ENCODE data around the gene MUC5AC.

DNA sequence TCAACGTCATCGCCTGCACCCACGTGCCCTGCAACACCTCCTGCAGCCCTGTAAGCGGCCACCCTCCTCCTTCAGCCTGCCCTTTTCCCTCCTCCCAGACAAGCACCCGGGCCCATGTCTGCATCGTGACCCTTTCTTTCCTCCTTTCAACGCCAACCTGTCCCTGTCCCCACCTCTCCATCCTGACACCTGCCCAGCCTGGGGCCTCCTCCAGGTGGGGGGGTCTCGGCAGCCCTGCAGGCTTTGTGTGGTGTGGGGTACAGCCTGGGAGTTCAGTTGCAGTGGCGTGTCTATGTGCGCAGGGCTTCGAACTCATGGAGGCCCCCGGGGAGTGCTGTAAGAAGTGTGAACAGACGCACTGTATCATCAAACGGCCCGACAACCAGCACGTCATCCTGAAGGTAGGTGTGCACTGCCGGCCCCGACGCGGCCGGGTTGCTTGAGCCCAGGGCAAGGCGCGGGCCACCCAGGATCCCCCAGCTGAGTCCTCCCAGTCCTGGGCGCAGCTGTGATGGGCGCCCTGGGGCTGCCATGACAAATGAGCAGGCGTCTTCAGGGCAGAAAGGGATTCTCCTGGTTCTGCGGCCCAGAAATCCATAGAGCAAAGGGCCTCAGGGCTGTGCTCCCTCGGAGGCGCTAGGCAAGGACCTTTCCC is 49.4 kb upstream of the MUC5AC start:
- TF ChIP-seq, protein P1, sequence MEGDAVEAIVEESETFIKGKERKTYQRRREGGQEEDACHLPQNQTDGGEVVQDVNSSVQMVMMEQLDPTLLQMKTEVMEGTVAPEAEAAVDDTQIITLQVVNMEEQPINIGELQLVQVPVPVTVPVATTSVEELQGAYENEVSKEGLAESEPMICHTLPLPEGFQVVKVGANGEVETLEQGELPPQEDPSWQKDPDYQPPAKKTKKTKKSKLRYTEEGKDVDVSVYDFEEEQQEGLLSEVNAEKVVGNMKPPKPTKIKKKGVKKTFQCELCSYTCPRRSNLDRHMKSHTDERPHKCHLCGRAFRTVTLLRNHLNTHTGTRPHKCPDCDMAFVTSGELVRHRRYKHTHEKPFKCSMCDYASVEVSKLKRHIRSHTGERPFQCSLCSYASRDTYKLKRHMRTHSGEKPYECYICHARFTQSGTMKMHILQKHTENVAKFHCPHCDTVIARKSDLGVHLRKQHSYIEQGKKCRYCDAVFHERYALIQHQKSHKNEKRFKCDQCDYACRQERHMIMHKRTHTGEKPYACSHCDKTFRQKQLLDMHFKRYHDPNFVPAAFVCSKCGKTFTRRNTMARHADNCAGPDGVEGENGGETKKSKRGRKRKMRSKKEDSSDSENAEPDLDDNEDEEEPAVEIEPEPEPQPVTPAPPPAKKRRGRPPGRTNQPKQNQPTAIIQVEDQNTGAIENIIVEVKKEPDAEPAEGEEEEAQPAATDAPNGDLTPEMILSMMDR (conservative IDR thresholded peaks at IDR 0.05; ENCODE audit: low read length): no peak
- TF ChIP-seq EZH2phosphoT487 (IDR thresholded peaks at IDR 0.05; ENCODE audit: borderline replicate concordance, low read depth, low read length): no peak

Measured in OCI-LY7 (cell line).